GM12878 (cell line): ENCODE measurements around the gene SLC26A8. TPM values are rescaled to one million over a fixed set of nuclear protein-coding genes. Genes with fewer than 3 reads are reported as not detected.
A peak's percentile ranks its signal among the peaks of the same experiment; 100 is the strongest.

Source experiments
- BCL11A ChIP-seq: IDR thresholded peaks from 2 replicates; pipeline ENCODE4 v1.6.1; 2011; ENCODE audit warnings: low read depth, low read length
- CBX5 ChIP-seq: sonication (generic); IDR thresholded peaks from 2 replicates; pipeline ENCODE4 v1.6.1; 2016; ENCODE audit warnings: low read depth, moderate library complexity, mild to moderate bottlenecking, inconsistent platforms
- CHD2 ChIP-seq: IDR thresholded peaks from 2 replicates; pipeline ENCODE4 v1.6.1; 2011; ENCODE audit warnings: low read depth, low read length, improper control_type of control experiment, borderline replicate concordance
- EGR1 ChIP-seq, 2 experiments: IDR thresholded peaks; 1 replicate in 1 of 2; 2 replicates in 1 of 2; pipeline ENCODE4 v1.6.1; 2011 to 2012; ENCODE audit warnings: low read depth in 2 of 2, low read length in 2 of 2, borderline replicate concordance in 1 of 2, mild to moderate bottlenecking in 1 of 2, moderate library complexity in 1 of 2
- GATAD2B ChIP-seq: fragments of 450-650 bp; conservative IDR thresholded peaks from 2 replicates; pipeline ENCODE4 v1.6.1; 2017; ENCODE audit warnings: low read depth, mild to moderate bottlenecking, moderate library complexity
- LARP7 ChIP-seq: fragments of 450-650 bp; IDR thresholded peaks from 2 replicates; pipeline ENCODE4 v1.6.1; 2017; ENCODE audit warnings: mild to moderate bottlenecking
- MTA2 ChIP-seq: fragments of 450-650 bp; IDR thresholded peaks from 2 replicates; pipeline ENCODE4 v1.6.1; 2016; ENCODE audit warnings: low read depth, mild to moderate bottlenecking, moderate library complexity
- MYC ChIP-seq: IDR thresholded peaks from 2 replicates; pipeline ENCODE4 v1.6.1; 2011; ENCODE audit warnings: mild to moderate bottlenecking, low read length, moderate library complexity, inconsistent platforms; ENCODE audit not compliant: insufficient read depth, insufficient replicate concordance, insufficient read length, severe bottlenecking
- NFIC ChIP-seq: IDR thresholded peaks from 2 replicates; pipeline ENCODE4 v1.6.1; 2012; ENCODE audit warnings: low read depth, mild to moderate bottlenecking, inconsistent platforms, low read length, moderate library complexity
- NR2F1 ChIP-seq: fragments of 450-650 bp; conservative IDR thresholded peaks from 2 replicates; pipeline ENCODE4 v1.6.1; 2017; ENCODE audit warnings: mild to moderate bottlenecking
- PAX8 ChIP-seq: fragments of 450-650 bp; IDR thresholded peaks from 2 replicates; pipeline ENCODE4 v1.6.1; 2017; ENCODE audit warnings: mild to moderate bottlenecking, moderate library complexity
- PML ChIP-seq: IDR thresholded peaks from 2 replicates; pipeline ENCODE4 v1.6.1; 2012; ENCODE audit warnings: low read length, inconsistent platforms
- POLR2AphosphoS2 ChIP-seq: IDR thresholded peaks from 2 replicates; pipeline ENCODE4 v1.6.1; 2011; ENCODE audit warnings: low read depth, mild to moderate bottlenecking, low read length, improper control_type of control experiment, moderate library complexity
- RUNX3 ChIP-seq: IDR thresholded peaks from 2 replicates; pipeline ENCODE4 v1.6.1; 2012; ENCODE audit warnings: low read length, inconsistent platforms
- SMAD5 ChIP-seq: IDR thresholded peaks from 2 replicates; pipeline ENCODE4 v1.6.1; 2016; ENCODE audit warnings: antibody characterized with exemption, low read depth
- YBX1 ChIP-seq: fragments of 450-650 bp; IDR thresholded peaks from 2 replicates; pipeline ENCODE4 v1.6.1; 2016; ENCODE audit warnings: antibody characterized with exemption
- YY1 ChIP-seq: IDR thresholded peaks from 2 replicates; pipeline ENCODE4 v1.6.1; 2011; ENCODE audit warnings: low read depth, mild to moderate bottlenecking, low read length
- ZNF384 ChIP-seq: IDR thresholded peaks from 2 replicates; pipeline ENCODE4 v1.6.1; 2012; ENCODE audit warnings: low read depth, mild to moderate bottlenecking, low read length, improper control_type of control experiment, borderline replicate concordance
- polyA plus RNA-seq, 11 experiments: library from polyadenylated mRNA; depleted of rRNA in 4 of 11; unstranded in 6 of 11; stranded (reverse) in 5 of 11; fragments of >200 nt; fragmentation: Nextera tagmentation in 4 of 11; fragmentation: Illumina TruSeq in 1 of 11; extraction: Ambion mirVana in 4 of 11; extraction: Trizol in 1 of 11; gene quantifications; 1 replicate in 1 of 11; 2 replicates in 10 of 11; pipeline versions ENCODE4 v1.2.1 to v1.2.3, GENCODE V29; 2011 to 2016; ENCODE audit warnings: inconsistent platforms in 2 of 11, missing spikeins in 2 of 11, low read depth in 1 of 11
- total RNA-seq, 4 experiments: library from RNA; depleted of rRNA in 3 of 4; stranded (reverse); fragments of >200 nt in 3 of 4; fragmentation: Illumina TruSeq in 1 of 4; extraction: Trizol in 1 of 4; gene quantifications; 2 replicates each; pipeline versions ENCODE4 v1.2.1 to v1.2.3, GENCODE V29; 2013 to 2021
- TF ChIP-seq, protein P1 (sequence below), 3 experiments: IDR thresholded peaks in 2 of 3; conservative IDR thresholded peaks in 1 of 3; 2 replicates each; pipeline ENCODE4 v1.5.1; 2011; ENCODE audit warnings: low read depth in 3 of 3, low read length in 3 of 3, mild to moderate bottlenecking in 3 of 3, control low read depth in 2 of 3, moderate library complexity in 2 of 3, inconsistent platforms in 1 of 3, mixed read lengths in 1 of 3; ENCODE audit not compliant: control insufficient read depth in 2 of 3, insufficient read depth in 1 of 3; ENCODE audit errors: extremely low read depth in 1 of 3
- TF ChIP-seq, protein P2 (sequence below): IDR thresholded peaks from 2 replicates; pipeline ENCODE4 v1.6.1; 2012; ENCODE audit warnings: low read length, inconsistent platforms
- TF ChIP-seq, protein P3 (sequence below): fragments of 450-650 bp; IDR thresholded peaks from 2 replicates; pipeline ENCODE4 v1.6.1; 2016; ENCODE audit warnings: mild to moderate bottlenecking
- TF ChIP-seq, protein P4 (sequence below): fragments of 450-650 bp; formaldehyde crosslinking; IDR thresholded peaks from 2 replicates; pipeline ENCODE4 v1.5.0; 2022; ENCODE audit warnings: mild to moderate bottlenecking, missing genetic modification characterization
- TF ChIP-seq, protein P5 (sequence below): IDR thresholded peaks from 2 replicates; pipeline ENCODE4 v1.6.1; 2011; ENCODE audit warnings: borderline replicate concordance, low read depth, mild to moderate bottlenecking, moderate library complexity, low read length; ENCODE audit not compliant: insufficient read depth, poor library complexity, severe bottlenecking

The SLC26A8 gene
- total and polyA plus RNA-seq, 10 of the 15 experiments (the other 5 are each of a cell fraction or from before 2014, with no cell fraction given): 0.09 to 0.95 (median 0.27) TPM; not detected in 2

DNA sequence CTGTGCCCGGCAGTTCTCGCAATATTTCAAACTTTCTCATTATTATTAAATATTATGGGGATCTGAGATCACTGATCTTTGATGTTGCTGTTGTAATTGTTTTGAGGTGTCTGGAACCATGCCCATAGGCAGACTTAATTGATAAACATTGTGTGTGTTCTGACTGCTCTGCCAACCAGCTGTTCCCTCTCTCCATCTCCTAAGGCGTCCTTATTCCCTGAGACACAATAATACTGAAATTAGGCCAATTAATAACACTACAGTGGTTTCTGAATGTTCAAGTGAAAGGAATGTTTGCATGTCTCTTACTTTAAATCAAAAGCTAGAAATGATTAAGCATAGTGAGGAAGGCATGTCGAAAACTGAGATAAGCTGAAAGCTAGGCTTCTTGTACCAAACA is 10.8 kb upstream of the SLC26A8 start (continued):
- TF ChIP-seq MTA2: peak; percentile 71
- TF ChIP-seq PML: no peak
- TF ChIP-seq MYC: no peak
- no peak for TF ChIP-seq CBX5
- TF ChIP-seq, protein P1, sequence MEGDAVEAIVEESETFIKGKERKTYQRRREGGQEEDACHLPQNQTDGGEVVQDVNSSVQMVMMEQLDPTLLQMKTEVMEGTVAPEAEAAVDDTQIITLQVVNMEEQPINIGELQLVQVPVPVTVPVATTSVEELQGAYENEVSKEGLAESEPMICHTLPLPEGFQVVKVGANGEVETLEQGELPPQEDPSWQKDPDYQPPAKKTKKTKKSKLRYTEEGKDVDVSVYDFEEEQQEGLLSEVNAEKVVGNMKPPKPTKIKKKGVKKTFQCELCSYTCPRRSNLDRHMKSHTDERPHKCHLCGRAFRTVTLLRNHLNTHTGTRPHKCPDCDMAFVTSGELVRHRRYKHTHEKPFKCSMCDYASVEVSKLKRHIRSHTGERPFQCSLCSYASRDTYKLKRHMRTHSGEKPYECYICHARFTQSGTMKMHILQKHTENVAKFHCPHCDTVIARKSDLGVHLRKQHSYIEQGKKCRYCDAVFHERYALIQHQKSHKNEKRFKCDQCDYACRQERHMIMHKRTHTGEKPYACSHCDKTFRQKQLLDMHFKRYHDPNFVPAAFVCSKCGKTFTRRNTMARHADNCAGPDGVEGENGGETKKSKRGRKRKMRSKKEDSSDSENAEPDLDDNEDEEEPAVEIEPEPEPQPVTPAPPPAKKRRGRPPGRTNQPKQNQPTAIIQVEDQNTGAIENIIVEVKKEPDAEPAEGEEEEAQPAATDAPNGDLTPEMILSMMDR (IDR thresholded peaks at IDR 0.05 in 2 of 3, conservative IDR thresholded peaks at IDR 0.05 in 1 of 3; ENCODE audit: control insufficient read depth in 2 of 3, extremely low read depth in 1 of 3, insufficient read depth in 1 of 3, low read depth in 3 of 3, low read length in 3 of 3): no peak
- TF ChIP-seq PAX8: no peak
- TF ChIP-seq CHD2: no peak
- TF ChIP-seq, protein P2, sequence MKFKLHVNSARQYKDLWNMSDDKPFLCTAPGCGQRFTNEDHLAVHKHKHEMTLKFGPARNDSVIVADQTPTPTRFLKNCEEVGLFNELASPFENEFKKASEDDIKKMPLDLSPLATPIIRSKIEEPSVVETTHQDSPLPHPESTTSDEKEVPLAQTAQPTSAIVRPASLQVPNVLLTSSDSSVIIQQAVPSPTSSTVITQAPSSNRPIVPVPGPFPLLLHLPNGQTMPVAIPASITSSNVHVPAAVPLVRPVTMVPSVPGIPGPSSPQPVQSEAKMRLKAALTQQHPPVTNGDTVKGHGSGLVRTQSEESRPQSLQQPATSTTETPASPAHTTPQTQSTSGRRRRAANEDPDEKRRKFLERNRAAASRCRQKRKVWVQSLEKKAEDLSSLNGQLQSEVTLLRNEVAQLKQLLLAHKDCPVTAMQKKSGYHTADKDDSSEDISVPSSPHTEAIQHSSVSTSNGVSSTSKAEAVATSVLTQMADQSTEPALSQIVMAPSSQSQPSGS: peak; percentile 33; the same call in 1 of the 2 replicates
- TF ChIP-seq YY1: no peak
- TF ChIP-seq SMAD5: no peak
- peak; percentile 29; the same call in 1 of the 2 replicates for TF ChIP-seq BCL11A
- TF ChIP-seq ZNF384: no peak
- TF ChIP-seq, protein P3, sequence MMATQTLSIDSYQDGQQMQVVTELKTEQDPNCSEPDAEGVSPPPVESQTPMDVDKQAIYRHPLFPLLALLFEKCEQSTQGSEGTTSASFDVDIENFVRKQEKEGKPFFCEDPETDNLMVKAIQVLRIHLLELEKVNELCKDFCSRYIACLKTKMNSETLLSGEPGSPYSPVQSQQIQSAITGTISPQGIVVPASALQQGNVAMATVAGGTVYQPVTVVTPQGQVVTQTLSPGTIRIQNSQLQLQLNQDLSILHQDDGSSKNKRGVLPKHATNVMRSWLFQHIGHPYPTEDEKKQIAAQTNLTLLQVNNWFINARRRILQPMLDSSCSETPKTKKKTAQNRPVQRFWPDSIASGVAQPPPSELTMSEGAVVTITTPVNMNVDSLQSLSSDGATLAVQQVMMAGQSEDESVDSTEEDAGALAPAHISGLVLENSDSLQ: no peak
- no peak for TF ChIP-seq POLR2AphosphoS2
- TF ChIP-seq, protein P4, sequence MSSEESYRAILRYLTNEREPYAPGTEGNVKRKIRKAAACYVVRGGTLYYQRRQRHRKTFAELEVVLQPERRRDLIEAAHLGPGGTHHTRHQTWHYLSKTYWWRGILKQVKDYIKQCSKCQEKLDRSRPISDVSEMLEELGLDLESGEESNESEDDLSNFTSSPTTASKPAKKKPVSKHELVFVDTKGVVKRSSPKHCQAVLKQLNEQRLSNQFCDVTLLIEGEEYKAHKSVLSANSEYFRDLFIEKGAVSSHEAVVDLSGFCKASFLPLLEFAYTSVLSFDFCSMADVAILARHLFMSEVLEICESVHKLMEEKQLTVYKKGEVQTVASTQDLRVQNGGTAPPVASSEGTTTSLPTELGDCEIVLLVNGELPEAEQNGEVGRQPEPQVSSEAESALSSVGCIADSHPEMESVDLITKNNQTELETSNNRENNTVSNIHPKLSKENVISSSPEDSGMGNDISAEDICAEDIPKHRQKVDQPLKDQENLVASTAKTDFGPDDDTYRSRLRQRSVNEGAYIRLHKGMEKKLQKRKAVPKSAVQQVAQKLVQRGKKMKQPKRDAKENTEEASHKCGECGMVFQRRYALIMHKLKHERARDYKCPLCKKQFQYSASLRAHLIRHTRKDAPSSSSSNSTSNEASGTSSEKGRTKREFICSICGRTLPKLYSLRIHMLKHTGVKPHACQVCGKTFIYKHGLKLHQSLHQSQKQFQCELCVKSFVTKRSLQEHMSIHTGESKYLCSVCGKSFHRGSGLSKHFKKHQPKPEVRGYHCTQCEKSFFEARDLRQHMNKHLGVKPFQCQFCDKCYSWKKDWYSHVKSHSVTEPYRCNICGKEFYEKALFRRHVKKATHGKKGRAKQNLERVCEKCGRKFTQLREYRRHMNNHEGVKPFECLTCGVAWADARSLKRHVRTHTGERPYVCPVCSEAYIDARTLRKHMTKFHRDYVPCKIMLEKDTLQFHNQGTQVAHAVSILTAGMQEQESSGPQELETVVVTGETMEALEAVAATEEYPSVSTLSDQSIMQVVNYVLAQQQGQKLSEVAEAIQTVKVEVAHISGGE: no peak
- TF ChIP-seq NR2F1: no peak
- no peak for TF ChIP-seq YBX1
- no peak for TF ChIP-seq GATAD2B
- TF ChIP-seq, protein P5, sequence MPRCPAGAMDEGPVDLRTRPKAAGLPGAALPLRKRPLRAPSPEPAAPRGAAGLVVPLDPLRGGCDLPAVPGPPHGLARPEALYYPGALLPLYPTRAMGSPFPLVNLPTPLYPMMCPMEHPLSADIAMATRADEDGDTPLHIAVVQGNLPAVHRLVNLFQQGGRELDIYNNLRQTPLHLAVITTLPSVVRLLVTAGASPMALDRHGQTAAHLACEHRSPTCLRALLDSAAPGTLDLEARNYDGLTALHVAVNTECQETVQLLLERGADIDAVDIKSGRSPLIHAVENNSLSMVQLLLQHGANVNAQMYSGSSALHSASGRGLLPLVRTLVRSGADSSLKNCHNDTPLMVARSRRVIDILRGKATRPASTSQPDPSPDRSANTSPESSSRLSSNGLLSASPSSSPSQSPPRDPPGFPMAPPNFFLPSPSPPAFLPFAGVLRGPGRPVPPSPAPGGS: no peak
- no peak for TF ChIP-seq EGR1 (IDR thresholded peaks at IDR 0.05; ENCODE audit: borderline replicate concordance in 1 of 2, low read depth in 2 of 2, low read length in 2 of 2)
- TF ChIP-seq NFIC: peak; percentile 73; the same call in 1 of the 2 replicates
- TF ChIP-seq RUNX3: peak; percentile 47
- no peak for TF ChIP-seq LARP7
